Activated T-cell treated with anti-CD3 and anti-CD28 coated beads, Interleukin-2, amount 50 U/mL, for 72 hours (primary cell): Measurements from ENCODE around the gene CDKN2B-AS1. TPM values are rescaled to one million over a fixed set of nuclear protein-coding genes. Genes with fewer than 3 reads are reported as not detected.
"Not testable (repeated sequence)": the region's sequence is repeated elsewhere in the genome, so short reads cannot be mapped to it uniquely, and the experiment has no call there.

Source experiments
- ATAC-seq, 2 donors: fragments of 150-1000 bp; cut with Tn5 transposase; replicated peaks in 1 of 2; 2 replicates each; pipeline ENCODE4 v1.10.0; 2021; ENCODE audit warnings: moderate library complexity in 2 of 2, mild to moderate bottlenecking in 1 of 2
- DNase-seq, 2 donors: peaks; one replicate each; pipeline ENCODE4 v3.0.0; 2021 to 2022; ENCODE audit warnings: mixed read lengths in 1 of 2
- H3K27ac Mint-ChIP-seq: one replicate; pipeline ENCODE4 v1.8.0; 2022; ENCODE audit warnings: mild to moderate bottlenecking, moderate library complexity, mixed read lengths
- H3K27me3 Mint-ChIP-seq: one replicate; pipeline ENCODE4 v1.8.0; 2022; ENCODE audit warnings: low read depth, mixed read lengths
- H3K36me3 Mint-ChIP-seq, 2 donors: one replicate each; pipeline ENCODE4 v1.8.0; 2022; ENCODE audit warnings: mixed read lengths in 2 of 2, mild to moderate bottlenecking in 1 of 2; ENCODE audit not compliant: insufficient read depth in 2 of 2
- H3K4me1 Mint-ChIP-seq: one replicate; pipeline ENCODE4 v1.8.0; 2022; ENCODE audit warnings: low read depth, mixed read lengths
- H3K4me3 Mint-ChIP-seq, 2 donors: one replicate each; pipeline ENCODE4 v1.8.0; 2022; ENCODE audit warnings: mild to moderate bottlenecking in 2 of 2, mixed read lengths in 2 of 2, moderate library complexity in 2 of 2
- H3K9me3 Mint-ChIP-seq, 2 donors: one replicate each; pipeline ENCODE4 v1.8.0; 2022; ENCODE audit warnings: mixed read lengths in 2 of 2
- total RNA-seq, 2 donors: library from RNA; stranded (reverse); gene quantifications; one replicate each; pipeline ENCODE4 v1.2.3, GENCODE V29; 2022

The CDKN2B-AS1 gene
- total RNA-seq, 2 donors from 2014 or later = 0.70 to 1.0 TPM

- H3K4me1 Mint-ChIP-seq = peaks cover 22% of the 10 kb centered on the region
- H3K27ac Mint-ChIP-seq = no peak overlapping the region
- no peaks in the 10 kb centered on the region for H3K36me3 Mint-ChIP-seq
- H3K4me3 Mint-ChIP-seq = no peak overlapping the region
- ATAC-seq = no peak
- H3K9me3 Mint-ChIP-seq = no peaks in the 10 kb centered on the region
- DNase-seq = no peak
- H3K27me3 Mint-ChIP-seq = peaks cover 62% of the 10 kb centered on the region
Observed at GRCh38 chr9:22046243-22046885, 51.8 kb downstream of the CDKN2B-AS1 start.

GRCh38 chr9:22047596-22047995, 53.0 kb downstream of the CDKN2B-AS1 start:
- DNase-seq (no peak), ATAC-seq (no peak)
- H3K4me1 Mint-ChIP-seq = peaks cover 30% of the 10 kb centered on the region
- no peak overlapping the region for H3K4me3 Mint-ChIP-seq
- H3K27me3 Mint-ChIP-seq = peaks cover 49% of the 10 kb centered on the region
- H3K9me3 Mint-ChIP-seq = no peaks in the 10 kb centered on the region
- no peaks in the 10 kb centered on the region for H3K36me3 Mint-ChIP-seq
- H3K27ac Mint-ChIP-seq = no peak overlapping the region

- ATAC-seq (no peak), DNase-seq (no peak)
- Mint-ChIP-seq H3K27ac (no peak overlapping the region), H3K27me3 (peaks cover 34% of the 10 kb centered on the region), H3K4me3 (no peak overlapping the region), H3K4me1 (peaks cover 39% of the 10 kb centered on the region), H3K9me3 (no peaks in the 10 kb centered on the region), H3K36me3 (no peaks in the 10 kb centered on the region)
Observed at GRCh38 chr9:22049411-22049810, 54.8 kb downstream of the CDKN2B-AS1 start.

GRCh38 chr9:22050924-22051323, 56.3 kb downstream of the CDKN2B-AS1 start:
- H3K27ac Mint-ChIP-seq = no peak overlapping the region
- peak overlapping the region in 1 of 2 donors; percentile 62 for H3K4me3 Mint-ChIP-seq
- peaks cover 36% of the 10 kb centered on the region for H3K4me1 Mint-ChIP-seq
- H3K9me3 Mint-ChIP-seq = no peaks in the 10 kb centered on the region
- peaks cover 34% of the 10 kb centered on the region for H3K27me3 Mint-ChIP-seq
- no peaks in the 10 kb centered on the region for H3K36me3 Mint-ChIP-seq
- no peak for ATAC-seq
- DNase-seq = no peak

- no peaks in the 10 kb centered on the region for H3K36me3 Mint-ChIP-seq
- peak; percentile 61 to 65 for DNase-seq
- peak; percentile 95 to 97 for ATAC-seq
- no peaks in the 10 kb centered on the region for H3K9me3 Mint-ChIP-seq
- peak overlapping the region; percentile 46 to 68 for H3K4me3 Mint-ChIP-seq
- H3K4me1 Mint-ChIP-seq = peaks cover 36% of the 10 kb centered on the region
- peaks cover 30% of the 10 kb centered on the region for H3K27me3 Mint-ChIP-seq
- no peak overlapping the region for H3K27ac Mint-ChIP-seq
Observed at GRCh38 chr9:22052376-22052945, 57.9 kb downstream of the CDKN2B-AS1 start.

GRCh38 chr9:22053178-22053577, 58.6 kb downstream of the CDKN2B-AS1 start:
- Mint-ChIP-seq H3K27me3 (peaks cover 27% of the 10 kb centered on the region), H3K4me3 (peak overlapping the region; percentile 46 to 68), H3K27ac (no peak overlapping the region), H3K9me3 (no peaks in the 10 kb centered on the region), H3K36me3 (no peaks in the 10 kb centered on the region), H3K4me1 (peaks cover 36% of the 10 kb centered on the region)
- no peak for DNase-seq
- ATAC-seq = no peak

GRCh38 chr9:22054076-22054475, 59.5 kb downstream of the CDKN2B-AS1 start:
- H3K27me3 Mint-ChIP-seq = peaks cover 21% of the 10 kb centered on the region
- no peak for ATAC-seq
- H3K4me1 Mint-ChIP-seq = peaks cover 36% of the 10 kb centered on the region
- no peak overlapping the region for H3K4me3 Mint-ChIP-seq
- H3K27ac Mint-ChIP-seq = no peak overlapping the region
- DNase-seq = no peak
- H3K9me3 Mint-ChIP-seq = no peaks in the 10 kb centered on the region
- no peaks in the 10 kb centered on the region for H3K36me3 Mint-ChIP-seq

GRCh38 chr9:22054529-22054928, 59.9 kb downstream of the CDKN2B-AS1 start:
- ATAC-seq (no peak), DNase-seq (no peak)
- no peak overlapping the region for H3K4me3 Mint-ChIP-seq
- H3K36me3 Mint-ChIP-seq = no peaks in the 10 kb centered on the region
- no peaks in the 10 kb centered on the region for H3K9me3 Mint-ChIP-seq
- peaks cover 22% of the 10 kb centered on the region for H3K27me3 Mint-ChIP-seq
- H3K27ac Mint-ChIP-seq = no peak overlapping the region
- H3K4me1 Mint-ChIP-seq = peaks cover 33% of the 10 kb centered on the region

- Mint-ChIP-seq H3K4me3 (no peak overlapping the region), H3K27me3 (peaks cover 27% of the 10 kb centered on the region), H3K36me3 (no peaks in the 10 kb centered on the region), H3K9me3 (no peaks in the 10 kb centered on the region), H3K27ac (no peak overlapping the region), H3K4me1 (peaks cover 30% of the 10 kb centered on the region)
- no peak for DNase-seq
- ATAC-seq = no peak
Observed at GRCh38 chr9:22055090-22055489, 60.5 kb downstream of the CDKN2B-AS1 start.

- no peak overlapping the region for H3K27ac Mint-ChIP-seq
- peaks cover 34% of the 10 kb centered on the region for H3K27me3 Mint-ChIP-seq
- DNase-seq (no peak), ATAC-seq (no peak)
- no peaks in the 10 kb centered on the region for H3K9me3 Mint-ChIP-seq
- no peaks in the 10 kb centered on the region for H3K36me3 Mint-ChIP-seq
- H3K4me1 Mint-ChIP-seq = peaks cover 23% of the 10 kb centered on the region
- no peak overlapping the region for H3K4me3 Mint-ChIP-seq
Observed at GRCh38 chr9:22056402-22056801, 61.8 kb downstream of the CDKN2B-AS1 start.

GRCh38 chr9:22057972-22058371, 63.4 kb downstream of the CDKN2B-AS1 start:
- not testable (repeated sequence) for ATAC-seq, H3K4me1 Mint-ChIP-seq, H3K9me3 Mint-ChIP-seq, H3K36me3 Mint-ChIP-seq, DNase-seq, H3K27ac Mint-ChIP-seq, H3K4me3 Mint-ChIP-seq
- H3K27me3 Mint-ChIP-seq = peaks cover 42% of the 10 kb centered on the region

GRCh38 chr9:22060831-22061383, 66.3 kb downstream of the CDKN2B-AS1 start:
- Mint-ChIP-seq H3K9me3 (no peaks in the 10 kb centered on the region), H3K36me3 (no peaks in the 10 kb centered on the region), H3K27ac (no peak overlapping the region), H3K4me1 (peaks cover 15% of the 10 kb centered on the region), H3K4me3 (no peak overlapping the region), H3K27me3 (peaks cover 55% of the 10 kb centered on the region)
- DNase-seq (no peak), ATAC-seq (no peak)

- Mint-ChIP-seq H3K4me1 (peaks cover 16% of the 10 kb centered on the region), H3K9me3 (no peaks in the 10 kb centered on the region), H3K4me3 (no peak overlapping the region), H3K27ac (no peak overlapping the region), H3K36me3 (no peaks in the 10 kb centered on the region), H3K27me3 (peaks cover 58% of the 10 kb centered on the region)
- ATAC-seq (no peak), DNase-seq (no peak)
Observed at GRCh38 chr9:22064957-22065356, 70.4 kb downstream of the CDKN2B-AS1 start.
